Upper lobe of left lung (tissue), 4 donors: Measurements from ENCODE around the gene IRS1.

Source experiments
- CTCF ChIP-seq, 6 experiments: fragments of 450-650 bp in 4 of 6; fragments of 200-600 bp in 2 of 6; sonication (generic) in 2 of 6; IDR thresholded peaks; one replicate each; pipeline ENCODE4 v1.5.1; 2016 to 2019; ENCODE audit warnings: antibody characterized with exemption in 6 of 6
- EP300 ChIP-seq, 4 donors: sonication (generic); formaldehyde crosslinking; IDR thresholded peaks; one replicate each; pipeline ENCODE4 v1.5.1; 2017; ENCODE audit warnings: antibody characterized with exemption in 4 of 4, control low read depth in 2 of 4
- POLR2A ChIP-seq, 4 donors: fragments of 450-650 bp; IDR thresholded peaks; one replicate each; pipeline ENCODE4 v1.5.1; 2016 to 2017; ENCODE audit warnings: antibody characterized with exemption in 4 of 4, mild to moderate bottlenecking in 2 of 4
- POLR2AphosphoS5 ChIP-seq, 2 donors: sonication (generic); formaldehyde crosslinking; IDR thresholded peaks; one replicate each; pipeline ENCODE4 v1.5.1; 2017; ENCODE audit warnings: antibody characterized with exemption in 2 of 2

DNA sequence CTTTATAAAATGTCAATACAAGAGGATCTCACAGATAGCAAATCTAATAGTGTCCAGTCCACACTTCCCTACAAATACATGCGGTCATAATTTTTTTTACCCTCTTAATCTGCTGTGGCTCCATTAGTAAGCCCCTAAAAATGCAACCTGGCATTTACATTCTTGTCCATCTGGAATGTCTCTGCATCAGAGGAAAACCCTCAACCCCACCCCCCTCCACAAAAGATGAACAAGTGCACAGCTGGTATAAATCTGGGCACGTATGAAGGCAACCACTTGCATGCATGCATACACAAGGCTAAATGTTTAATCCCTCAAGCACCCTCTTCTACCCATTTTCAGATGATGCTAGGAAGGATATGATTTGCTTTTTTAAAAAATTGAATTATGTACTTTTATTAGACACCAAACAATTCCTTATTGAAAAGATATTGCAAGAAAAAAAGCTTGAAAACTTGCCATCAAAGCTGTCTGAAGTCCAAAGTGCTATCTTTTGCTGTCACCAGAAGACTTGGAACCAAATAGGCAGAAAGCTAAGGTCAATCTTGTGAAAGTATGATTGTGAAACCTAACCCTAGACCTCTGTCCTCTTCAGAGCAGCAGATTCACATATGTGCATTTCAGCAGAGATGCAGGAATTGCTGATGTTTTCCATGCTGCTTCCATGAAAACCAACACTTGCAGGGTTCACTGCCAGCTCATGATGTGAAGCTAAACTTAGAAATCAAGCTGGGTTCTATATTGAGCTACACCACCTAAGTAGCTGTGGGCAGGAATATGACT is 39.0 kb downstream of the IRS1 start:
- no peak for TF ChIP-seq CTCF (IDR thresholded peaks at IDR 0.05)
- TF ChIP-seq POLR2AphosphoS5 (IDR thresholded peaks at IDR 0.05) = peak in 1 of 2 donors; percentile 52
- TF ChIP-seq POLR2A (IDR thresholded peaks at IDR 0.05) = no peak
- no peak for TF ChIP-seq EP300 (IDR thresholded peaks at IDR 0.05)
